B cell (primary cell): ENCODE results near the gene SMAD7. TPM values are rescaled to one million over a fixed set of nuclear protein-coding genes. Genes with fewer than 3 reads are reported as not detected.

Source experiments
- ATAC-seq: fragments of 200-7000 bp; cut with Tn5 transposase; one replicate; pipeline ENCODE4 v1.10.0; 2021; ENCODE audit warnings: low read depth, mild to moderate bottlenecking, moderate number of reproducible peaks, moderate library complexity
- CTCF ChIA-PET: fragments of 350-600 bp; sonication (Branson Sonifier 250); formaldehyde crosslinking; loops from one replicate; lab custom pipeline; 2021; ENCODE audit warnings: antibody characterized with exemption, inconsistent platforms; lab: Charles Lee
- POLR2A ChIA-PET: fragments of 350-600 bp; sonication (Branson Sonifier 250); formaldehyde crosslinking; loops from one replicate; lab custom pipeline; 2021; ENCODE audit warnings: antibody characterized with exemption; lab: Charles Lee
- DNase-seq: peaks from one replicate; pipeline ENCODE4 v3.0.0; 2013
- H2AFZ ChIP-seq: 2 replicates; pipeline ENCODE4 v1.6.1; 2012; ENCODE audit warnings: mild to moderate bottlenecking, low read depth, low read length; ENCODE audit not compliant: insufficient read depth, poor library complexity, severe bottlenecking
- H3K27ac ChIP-seq, 2 donors: 1 replicate in 1 of 2; 2 replicates in 1 of 2; pipeline ENCODE4 v1.5.1; 2012 to 2013; ENCODE audit warnings: low read length in 2 of 2, mild to moderate bottlenecking in 2 of 2, moderate library complexity in 1 of 2
- H3K27me3 ChIP-seq, 4 experiments: fragments of 200-600 bp in 1 of 4; sonication (generic) in 1 of 4; replicated peaks in 1 of 4; 1 replicate in 2 of 4; 2 replicates in 2 of 4; pipeline versions ENCODE4 v1.6.1 to v1.7.0; 2013 to 2016; ENCODE audit warnings: low read length in 3 of 4, mild to moderate bottlenecking in 2 of 4, mixed read lengths in 1 of 4, moderate library complexity in 1 of 4; ENCODE audit not compliant: insufficient read depth in 4 of 4, control insufficient read depth in 3 of 4; ENCODE audit errors: control extremely low read depth in 1 of 4
- H3K36me3 ChIP-seq, 2 experiments: replicated peaks in 1 of 2; 1 replicate in 1 of 2; 2 replicates in 1 of 2; pipeline versions ENCODE4 v1.6.1 to v1.7.1; 2013; ENCODE audit warnings: low read length in 1 of 2; ENCODE audit not compliant: insufficient read depth in 2 of 2, control insufficient read depth in 1 of 2; ENCODE audit errors: control extremely low read depth in 1 of 2, extremely low read depth in 1 of 2
- H3K4me1 ChIP-seq, 2 donors: fragments of 200-600 bp in 1 of 2; sonication (generic) in 1 of 2; 1 replicate in 1 of 2; 2 replicates in 1 of 2; pipeline versions ENCODE4 v1.5.1 to v1.6.1; 2013 to 2017; ENCODE audit warnings: low read length in 2 of 2; ENCODE audit not compliant: control insufficient read depth in 2 of 2, insufficient read depth in 2 of 2
- H3K4me2 ChIP-seq: replicated peaks from 2 replicates; pipeline ENCODE3; 2012; ENCODE audit warnings: mild to moderate bottlenecking, low read depth, low read length; ENCODE audit not compliant: poor library complexity, severe bottlenecking
- H3K4me3 ChIP-seq, 5 experiments: fragments of 200-600 bp in 1 of 5; sonication (generic) in 1 of 5; 1 replicate in 3 of 5; 2 replicates in 2 of 5; pipeline versions ENCODE4 v1.5.1 to v1.7.0; 2011 to 2016; ENCODE audit warnings: low read length in 4 of 5, mild to moderate bottlenecking in 4 of 5, low read depth in 2 of 5, control low read depth in 1 of 5, moderate library complexity in 1 of 5; ENCODE audit not compliant: insufficient read depth in 1 of 5; ENCODE audit errors: control extremely low read depth in 1 of 5, extremely low read depth in 1 of 5
- H3K79me2 ChIP-seq: fragments of 200-600 bp; sonication (generic); one replicate; pipeline ENCODE4 v1.6.0; 2016; ENCODE audit warnings: low read length; ENCODE audit not compliant: control insufficient read depth, insufficient read depth
- H3K9ac ChIP-seq: fragments of 200-600 bp; sonication (generic); 2 replicates; pipeline ENCODE4 v1.6.1; 2017; ENCODE audit warnings: mild to moderate bottlenecking, low read length, moderate library complexity
- H3K9me3 ChIP-seq, 3 donors: one replicate each; pipeline versions ENCODE4 v1.6.1 to v1.7.1; 2013; ENCODE audit warnings: low read length in 2 of 3; ENCODE audit not compliant: control insufficient read depth in 2 of 3, insufficient read depth in 1 of 3; ENCODE audit errors: control extremely low read depth in 1 of 3
- H4K20me1 ChIP-seq: 2 replicates; pipeline ENCODE4 v1.6.0; 2012; ENCODE audit warnings: mild to moderate bottlenecking, low read length; ENCODE audit not compliant: insufficient read depth, control insufficient read depth, poor library complexity, severe bottlenecking
- H3K27ac Mint-ChIP-seq: one replicate; pipeline ENCODE4 v1.8.0; 2021; ENCODE audit warnings: mixed read lengths
- H3K27me3 Mint-ChIP-seq: one replicate; pipeline ENCODE4 v1.8.0; 2021; ENCODE audit warnings: mixed read lengths
- H3K4me1 Mint-ChIP-seq: one replicate; pipeline ENCODE4 v1.8.0; 2021; ENCODE audit warnings: mixed read lengths
- H3K4me3 Mint-ChIP-seq: one replicate; pipeline ENCODE4 v1.8.0; 2021; ENCODE audit warnings: mixed read lengths
- H3K9me3 Mint-ChIP-seq: one replicate; pipeline ENCODE4 v1.8.0; 2022; ENCODE audit warnings: mixed read lengths; ENCODE audit not compliant: insufficient read depth
- CTCF ChIP-seq: fragments of 200-600 bp; IDR thresholded peaks from one replicate; pipeline ENCODE4 v1.8.0; 2022; ENCODE audit warnings: antibody characterized with exemption, mild to moderate bottlenecking
- EZH2 ChIP-seq: IDR thresholded peaks from 2 replicates; pipeline ENCODE4 v1.6.1; 2012; ENCODE audit warnings: borderline replicate concordance, low read depth, mild to moderate bottlenecking, moderate library complexity, low read length; ENCODE audit not compliant: insufficient read depth, poor library complexity, severe bottlenecking
- WGBS: methylation state at CpG from one replicate; pipeline ENCODE4 v1.1.5; 2013; ENCODE audit warnings: missing lambda C conversion rate; ENCODE audit not compliant: insufficient coverage; 5-methylcytosine and 5-hydroxymethylcytosine counted together
- intact Hi-C: fragments of 100-400 bp; cut with micrococcal nuclease; formaldehyde crosslinking; loops from one replicate; pipeline ENCODE4 v1.10.0; 2022
- polyA plus RNA-seq: library from polyadenylated mRNA; depleted of rRNA; stranded (reverse); fragments of >200 nt; gene quantifications from 2 replicates; pipeline ENCODE4 v1.2.3, GENCODE V29; 2012
- total RNA-seq, 2 donors: library from RNA; stranded (reverse); fragments of 120-200 nt in 1 of 2; gene quantifications; 1 replicate in 1 of 2; 2 replicates in 1 of 2; pipeline versions ENCODE4 v1.2.3 to v1.2.4, GENCODE V29; 2013 to 2022

The SMAD7 gene
- total and polyA plus RNA-seq, 2 donors (not counting 1 experiment from before 2014, with no cell fraction given): 10.1 to 20.9 TPM

- no peak overlapping the region for H3K9ac ChIP-seq
- Mint-ChIP-seq H3K4me3 (no peak overlapping the region), H3K4me1 (no peaks in the 10 kb centered on the region), H3K9me3 (no peaks in the 10 kb centered on the region), H3K27me3 (peaks cover 4% of the 10 kb centered on the region), H3K27ac (no peak overlapping the region)
- no peaks in the 10 kb centered on the region for H3K79me2 ChIP-seq
- DNase-seq (no peak), ATAC-seq (no peak)
- H3K27me3 ChIP-seq: peaks cover 0 to 2% (median 0%) of the 10 kb centered on the region in 4 experiments
- H3K4me1 ChIP-seq: peaks cover 0 to 2% of the 10 kb centered on the region in 2 donors
- no peak overlapping the region for H3K4me2 ChIP-seq
- no peaks in the 10 kb centered on the region for H3K36me3 ChIP-seq
- H2AFZ ChIP-seq: no peak overlapping the region
- no peaks in the 10 kb centered on the region for H3K9me3 ChIP-seq
- POLR2A ChIA-PET: no interaction called here
- CTCF ChIA-PET: interaction anchor here (0.9 kb wide), 1 partner anchor 16 kb away, joined by 3 read pairs; no protein-coding TSS in a partner anchor
- TF ChIP-seq EZH2 (no peak), CTCF (no peak)
- H4K20me1 ChIP-seq: no peaks in the 10 kb centered on the region
- intact Hi-C loops: no loop called here
- no peak overlapping the region for H3K27ac ChIP-seq
- 88% methylated on average over 3 of the region's 6 CpGs for WGBS
- H3K4me3 ChIP-seq: no peak overlapping the region
Observed at GRCh38 chr18:48876590-48876989, 74.2 kb downstream of the SMAD7 start.

- Histone ChIP-seq H3K36me3 (no peaks in the 10 kb centered on the region), H3K27ac (no peak overlapping the region), H3K4me2 (no peak overlapping the region), H3K9ac (no peak overlapping the region), H3K4me1 (peaks cover 0 to 4% of the 10 kb centered on the region in 2 donors), H3K4me3 (no peak overlapping the region), H3K27me3 (peaks cover 0 to 2% (median 0%) of the 10 kb centered on the region in 4 experiments), H3K79me2 (no peaks in the 10 kb centered on the region), H3K9me3 (no peaks in the 10 kb centered on the region), H4K20me1 (no peaks in the 10 kb centered on the region), H2AFZ (no peak overlapping the region)
- no peak for DNase-seq
- TF ChIP-seq EZH2: no peak
- TF ChIP-seq CTCF: no peak
- ChIA-PET POLR2A (no interaction called here), CTCF (interaction anchor here (0.9 kb wide), 1 partner anchor 17 kb away, joined by 3 read pairs; no protein-coding TSS in a partner anchor)
- Mint-ChIP-seq H3K4me3 (no peak overlapping the region), H3K27me3 (peaks cover 4% of the 10 kb centered on the region), H3K27ac (no peak overlapping the region), H3K4me1 (no peaks in the 10 kb centered on the region), H3K9me3 (no peaks in the 10 kb centered on the region)
- 62% methylated on average over 15 of the region's 15 CpGs for WGBS
- no peak for ATAC-seq
- intact Hi-C loops: no loop called here
Observed at GRCh38 chr18:48875942-48876511, 74.7 kb downstream of the SMAD7 start.
